Measurements from ENCODE around the gene MAPKAPK3. TPM values are rescaled to one million over a fixed set of nuclear protein-coding genes. Genes with fewer than 3 reads are reported as not detected.

The MAPKAPK3 gene
- total and polyA plus RNA-seq, 5 donors from 2014 or later, result 42.9 to 52.9 (median 48.9) TPM

DNA sequence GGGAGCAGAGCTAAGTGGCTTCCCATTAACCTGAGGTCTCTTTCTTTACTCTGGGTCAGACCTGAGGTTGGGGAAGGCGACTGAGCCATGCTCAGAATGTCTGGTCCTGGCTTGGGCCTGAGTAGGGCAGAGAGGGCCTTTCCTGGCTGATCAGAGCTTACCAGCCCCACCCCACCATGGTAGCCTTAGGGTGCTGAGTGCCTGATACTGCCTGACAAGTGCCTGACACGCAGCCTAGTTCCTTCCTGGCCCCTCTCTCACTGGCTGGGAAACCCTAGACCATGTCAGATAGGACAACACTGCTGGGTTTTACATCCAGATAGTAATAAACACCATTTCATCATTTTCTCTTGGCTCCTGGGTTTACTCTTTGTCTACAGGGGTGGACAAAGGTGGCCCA, 32.0 kb downstream of the MAPKAPK3 start:
- Mint-ChIP-seq H3K27ac (peak overlapping the region; percentile 5 to 68 (median 42)), H3K4me1 (peaks cover 0 to 5% (median 2%) of the 10 kb centered on the region in 4 donors), H3K4me3 (no peak overlapping the region), H3K36me3 (peaks cover 18% of the 10 kb centered on the region), H3K27me3 (no peaks in the 10 kb centered on the region), H3K9me3 (no peaks in the 10 kb centered on the region)
- no peak for DNase-seq
- H3K27me3 ChIP-seq (ENCODE audit: control insufficient read depth, insufficient read depth, low read length), result no peaks in the 10 kb centered on the region
- peaks cover 51% of the 10 kb centered on the region for H3K36me3 ChIP-seq (ENCODE audit: control insufficient read depth, insufficient read depth, low read length)
- no peaks in the 10 kb centered on the region for H3K4me1 ChIP-seq (ENCODE audit: control insufficient read depth, insufficient read depth, low read length, poor library complexity, severe bottlenecking)
- no peak overlapping the region for H3K4me3 ChIP-seq (ENCODE audit: low read depth, low read length)
- ATAC-seq (ENCODE audit: low read depth in 2 of 2), result no peak
- H3K9me3 ChIP-seq (ENCODE audit: control insufficient read depth in 2 of 2, low read length in 2 of 2), result no peaks in the 10 kb centered on the region
- H3K27ac ChIP-seq (ENCODE audit: insufficient read depth, low read length, poor library complexity, severe bottlenecking), result no peak overlapping the region

DNA sequence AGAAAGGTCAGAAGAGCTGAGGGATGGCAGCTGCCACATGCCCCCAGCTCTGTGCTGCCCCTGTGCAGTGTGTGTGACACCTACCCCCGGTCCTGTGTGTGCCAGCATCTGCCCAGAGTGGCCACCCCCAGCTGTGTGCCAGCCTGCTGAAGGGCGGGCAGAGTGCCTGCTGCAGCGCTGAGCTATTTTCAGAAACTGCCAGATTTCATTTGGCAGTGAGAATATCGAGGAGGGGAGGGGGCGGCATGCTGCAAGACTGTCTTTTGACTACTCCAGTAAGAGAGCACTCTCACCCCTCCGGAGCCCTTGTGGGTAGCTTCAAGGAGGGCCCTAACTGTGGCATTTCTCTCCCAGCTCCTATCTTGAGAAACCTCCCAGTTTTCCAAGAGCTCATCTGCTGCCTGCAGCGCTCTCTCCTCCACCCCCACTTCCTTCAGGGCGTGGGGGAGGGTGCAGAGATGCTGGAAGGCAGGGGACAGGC, 32.5 kb downstream of the MAPKAPK3 start:
- peaks cover 0 to 5% (median 2%) of the 10 kb centered on the region in 4 donors for H3K4me1 Mint-ChIP-seq
- peaks cover 15% of the 10 kb centered on the region for H3K36me3 Mint-ChIP-seq
- ATAC-seq (ENCODE audit: low read depth in 2 of 2) (no peak), DNase-seq (no peak)
- peak overlapping the region in 2 of 3 donors; percentile 42 to 68 for H3K27ac Mint-ChIP-seq
- no peaks in the 10 kb centered on the region for H3K9me3 Mint-ChIP-seq
- Histone ChIP-seq H3K9me3 (ENCODE audit: control insufficient read depth in 2 of 2, low read length in 2 of 2) (no peaks in the 10 kb centered on the region), H3K27ac (ENCODE audit: insufficient read depth, low read length, poor library complexity, severe bottlenecking) (no peak overlapping the region), H3K4me1 (ENCODE audit: control insufficient read depth, insufficient read depth, low read length, poor library complexity, severe bottlenecking) (no peaks in the 10 kb centered on the region), H3K27me3 (ENCODE audit: control insufficient read depth, insufficient read depth, low read length) (no peaks in the 10 kb centered on the region), H3K4me3 (ENCODE audit: low read depth, low read length) (no peak overlapping the region), H3K36me3 (ENCODE audit: control insufficient read depth, insufficient read depth, low read length) (peaks cover 45% of the 10 kb centered on the region)
- H3K4me3 Mint-ChIP-seq, result no peak overlapping the region
- no peaks in the 10 kb centered on the region for H3K27me3 Mint-ChIP-seq

DNA sequence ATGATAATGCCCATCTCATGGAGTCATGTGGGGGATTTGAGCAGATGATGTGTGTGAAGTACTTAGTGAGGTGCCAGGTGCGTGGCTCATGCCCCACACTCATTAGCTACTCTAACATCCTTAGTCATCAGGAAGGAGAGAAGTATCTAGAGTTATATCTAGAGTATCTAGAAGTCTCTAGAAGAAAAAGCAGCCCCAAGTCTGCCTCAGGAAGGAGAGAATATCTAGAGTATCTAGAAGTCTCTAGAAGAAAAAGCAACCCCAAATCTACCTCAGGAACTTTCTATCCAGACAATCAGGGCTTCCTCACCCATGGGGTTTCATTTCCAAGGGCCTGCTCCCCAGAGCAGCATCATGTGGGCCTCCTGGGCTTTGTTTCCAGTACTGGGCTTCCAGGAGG, 33.1 kb downstream of the MAPKAPK3 start:
- Histone ChIP-seq H3K4me1 (ENCODE audit: control insufficient read depth, insufficient read depth, low read length, poor library complexity, severe bottlenecking) (no peaks in the 10 kb centered on the region), H3K27me3 (ENCODE audit: control insufficient read depth, insufficient read depth, low read length) (no peaks in the 10 kb centered on the region), H3K4me3 (ENCODE audit: low read depth, low read length) (no peak overlapping the region), H3K27ac (ENCODE audit: insufficient read depth, low read length, poor library complexity, severe bottlenecking) (no peak overlapping the region), H3K36me3 (ENCODE audit: control insufficient read depth, insufficient read depth, low read length) (peaks cover 40% of the 10 kb centered on the region), H3K9me3 (ENCODE audit: control insufficient read depth in 2 of 2, low read length in 2 of 2) (no peaks in the 10 kb centered on the region)
- H3K9me3 Mint-ChIP-seq, result no peaks in the 10 kb centered on the region
- H3K4me1 Mint-ChIP-seq, result peaks cover 0 to 5% (median 3%) of the 10 kb centered on the region in 4 donors
- DNase-seq (no peak), ATAC-seq (ENCODE audit: low read depth in 2 of 2) (no peak)
- H3K4me3 Mint-ChIP-seq, result no peak overlapping the region
- H3K27ac Mint-ChIP-seq, result peak overlapping the region in 2 of 3 donors; percentile 23 to 68
- H3K36me3 Mint-ChIP-seq, result peaks cover 11% of the 10 kb centered on the region
- no peaks in the 10 kb centered on the region for H3K27me3 Mint-ChIP-seq

DNA sequence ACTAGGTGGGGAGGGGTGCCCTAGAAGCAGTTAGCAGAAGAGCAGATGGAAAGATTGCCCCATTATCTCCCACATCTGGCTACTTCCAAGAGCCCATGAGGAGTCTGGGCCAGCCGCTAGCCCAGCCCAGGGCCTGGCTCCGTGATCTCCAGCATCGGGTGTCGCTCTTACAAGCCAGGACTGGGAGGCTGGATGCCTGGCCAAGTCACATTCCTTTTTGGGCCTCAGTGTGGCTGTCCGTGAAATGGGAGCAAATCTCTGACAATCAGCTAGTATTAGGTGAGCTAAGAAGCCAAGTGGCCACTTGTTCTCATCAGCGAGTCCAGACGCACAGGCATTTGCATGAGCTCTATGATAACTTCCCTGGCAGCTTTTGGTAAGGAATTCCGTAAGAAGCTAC, 34.5 kb downstream of the MAPKAPK3 start:
- ATAC-seq (ENCODE audit: low read depth in 2 of 2), result no peak
- no peak overlapping the region for H3K27ac Mint-ChIP-seq

DNA sequence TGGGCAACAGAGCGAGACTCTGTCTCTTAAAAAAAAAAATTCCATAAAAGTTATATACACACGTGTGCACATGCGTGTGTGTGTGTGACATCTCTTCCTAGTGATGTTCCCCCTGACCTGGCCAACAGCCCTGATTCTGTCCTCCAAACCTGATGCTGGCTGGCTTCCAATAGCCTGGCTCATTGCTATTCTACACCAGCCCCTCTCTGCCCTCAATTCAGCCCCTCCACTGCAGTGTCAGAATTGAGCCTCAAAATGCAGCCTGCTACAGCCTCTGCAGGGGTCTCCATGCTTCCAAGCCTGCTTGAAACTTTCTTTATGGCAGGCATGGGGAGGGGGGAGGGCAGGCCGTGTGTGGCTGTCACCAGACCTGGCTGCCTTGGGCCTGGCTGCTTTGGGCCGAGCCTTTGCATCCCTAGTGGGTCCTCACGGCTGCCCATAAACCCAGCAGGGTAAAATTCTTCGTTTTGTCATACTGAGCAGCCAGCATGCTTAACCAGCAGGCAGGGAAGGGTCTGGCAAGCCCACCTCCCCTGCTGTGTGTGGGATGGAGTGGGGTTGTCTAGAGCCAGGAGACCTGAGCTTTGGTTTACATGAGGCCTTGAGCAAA, 35.1 kb downstream of the MAPKAPK3 start:
- Histone ChIP-seq H3K27me3 (ENCODE audit: control insufficient read depth, insufficient read depth, low read length) (no peaks in the 10 kb centered on the region), H3K4me1 (ENCODE audit: control insufficient read depth, insufficient read depth, low read length, poor library complexity, severe bottlenecking) (no peaks in the 10 kb centered on the region), H3K36me3 (ENCODE audit: control insufficient read depth, insufficient read depth, low read length) (peaks cover 21% of the 10 kb centered on the region), H3K9me3 (ENCODE audit: control insufficient read depth in 2 of 2, low read length in 2 of 2) (no peaks in the 10 kb centered on the region), H3K27ac (ENCODE audit: insufficient read depth, low read length, poor library complexity, severe bottlenecking) (no peak overlapping the region), H3K4me3 (ENCODE audit: low read depth, low read length) (no peak overlapping the region)
- peaks cover 0 to 9% (median 4%) of the 10 kb centered on the region in 4 donors for H3K4me1 Mint-ChIP-seq
- no peak overlapping the region for H3K4me3 Mint-ChIP-seq
- H3K27ac Mint-ChIP-seq, result peak overlapping the region in 1 of 3 donors; percentile 32
- ATAC-seq (ENCODE audit: low read depth in 2 of 2), result no peak
- no peak for DNase-seq
- H3K27me3 Mint-ChIP-seq, result no peaks in the 10 kb centered on the region
- peaks cover 5% of the 10 kb centered on the region for H3K36me3 Mint-ChIP-seq
- no peaks in the 10 kb centered on the region for H3K9me3 Mint-ChIP-seq

More for the DNA sequence above, 34.5 kb downstream of the MAPKAPK3 start:
- no peaks in the 10 kb centered on the region for H3K27me3 ChIP-seq (ENCODE audit: control insufficient read depth, insufficient read depth, low read length)
- peaks cover 26% of the 10 kb centered on the region for H3K36me3 ChIP-seq (ENCODE audit: control insufficient read depth, insufficient read depth, low read length)
- H3K4me1 ChIP-seq (ENCODE audit: control insufficient read depth, insufficient read depth, low read length, poor library complexity, severe bottlenecking), result no peaks in the 10 kb centered on the region
- Mint-ChIP-seq H3K27me3 (no peaks in the 10 kb centered on the region), H3K4me1 (peaks cover 0 to 8% (median 3%) of the 10 kb centered on the region in 4 donors), H3K9me3 (no peaks in the 10 kb centered on the region), H3K36me3 (peaks cover 8% of the 10 kb centered on the region), H3K4me3 (no peak overlapping the region)
- no peaks in the 10 kb centered on the region for H3K9me3 ChIP-seq (ENCODE audit: control insufficient read depth in 2 of 2, low read length in 2 of 2)
- no peak for DNase-seq
- no peak overlapping the region for H3K27ac ChIP-seq (ENCODE audit: insufficient read depth, low read length, poor library complexity, severe bottlenecking)
- no peak overlapping the region for H3K4me3 ChIP-seq (ENCODE audit: low read depth, low read length)

DNA sequence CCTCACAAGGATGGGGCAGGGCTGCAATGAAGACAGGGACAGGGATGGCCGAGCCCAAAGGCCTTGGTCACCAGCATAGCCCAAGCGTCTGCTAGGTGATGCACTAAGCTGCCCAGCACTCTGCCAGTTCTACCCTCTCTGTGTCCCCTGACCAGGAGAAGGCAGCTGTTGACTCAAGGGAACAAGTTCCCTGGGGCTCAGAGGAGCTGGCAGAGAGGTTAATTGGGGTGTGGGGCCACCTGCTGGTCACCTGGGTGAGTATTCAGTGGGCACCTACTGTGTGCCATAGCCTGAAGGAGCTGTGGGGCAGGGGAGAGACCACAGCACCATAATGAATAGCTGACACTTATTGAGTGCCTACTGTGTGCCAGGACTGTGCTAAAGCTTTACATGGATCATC, 35.8 kb downstream of the MAPKAPK3 start:
- Histone ChIP-seq H3K27me3 (ENCODE audit: control insufficient read depth, insufficient read depth, low read length) (no peaks in the 10 kb centered on the region), H3K4me1 (ENCODE audit: control insufficient read depth, insufficient read depth, low read length, poor library complexity, severe bottlenecking) (no peaks in the 10 kb centered on the region), H3K36me3 (ENCODE audit: control insufficient read depth, insufficient read depth, low read length) (peaks cover 14% of the 10 kb centered on the region), H3K4me3 (ENCODE audit: low read depth, low read length) (no peak overlapping the region), H3K27ac (ENCODE audit: insufficient read depth, low read length, poor library complexity, severe bottlenecking) (no peak overlapping the region), H3K9me3 (ENCODE audit: control insufficient read depth in 2 of 2, low read length in 2 of 2) (no peaks in the 10 kb centered on the region)
- H3K36me3 Mint-ChIP-seq, result peaks cover under 1% of the 10 kb centered on the region
- H3K27ac Mint-ChIP-seq, result peak overlapping the region in 1 of 3 donors; percentile 32
- H3K4me3 Mint-ChIP-seq, result no peak overlapping the region
- no peaks in the 10 kb centered on the region for H3K27me3 Mint-ChIP-seq
- H3K9me3 Mint-ChIP-seq, result no peaks in the 10 kb centered on the region
- DNase-seq, result peak; percentile 35 to 65 (median 43)
- peaks cover 0 to 9% (median 4%) of the 10 kb centered on the region in 4 donors for H3K4me1 Mint-ChIP-seq
- peak; percentile 44 to 56 for ATAC-seq (ENCODE audit: low read depth in 2 of 2)

DNA sequence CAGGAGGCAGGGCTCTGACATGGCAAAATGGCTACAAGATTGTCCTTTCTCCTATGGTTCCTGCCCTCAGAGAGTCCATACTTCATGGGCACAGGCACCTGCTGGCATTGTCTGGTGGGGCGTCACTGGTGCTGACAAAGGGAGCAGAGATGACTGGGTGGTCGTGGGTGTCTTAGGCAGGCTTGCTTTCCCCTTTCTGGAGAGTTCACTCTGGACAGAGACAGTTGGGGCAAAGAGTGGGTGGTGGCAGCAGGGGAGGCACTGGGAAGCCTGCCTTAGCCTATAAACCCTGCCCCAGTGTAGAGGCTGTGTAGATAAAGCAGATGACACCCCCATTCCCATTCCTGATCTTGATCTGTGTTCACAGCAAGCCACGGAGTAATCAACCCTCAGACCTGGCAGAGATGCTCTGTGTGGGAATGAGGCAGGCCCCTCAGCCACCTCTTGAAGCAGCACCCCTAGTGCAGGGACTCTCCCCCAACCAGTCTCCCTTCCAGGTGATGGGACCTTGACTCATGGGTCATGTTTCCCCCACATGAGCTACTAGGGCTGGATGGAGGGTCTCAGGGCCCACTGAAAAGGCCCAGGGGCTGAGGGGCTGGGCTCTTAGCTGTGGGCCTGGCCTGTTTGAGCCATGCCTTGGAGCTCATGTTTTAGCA, 37.1 kb downstream of the MAPKAPK3 start:
- Histone ChIP-seq H3K36me3 (ENCODE audit: control insufficient read depth, insufficient read depth, low read length) (peaks cover 2% of the 10 kb centered on the region), H3K4me1 (ENCODE audit: control insufficient read depth, insufficient read depth, low read length, poor library complexity, severe bottlenecking) (no peaks in the 10 kb centered on the region), H3K27me3 (ENCODE audit: control insufficient read depth, insufficient read depth, low read length) (no peaks in the 10 kb centered on the region), H3K27ac (ENCODE audit: insufficient read depth, low read length, poor library complexity, severe bottlenecking) (no peak overlapping the region), H3K4me3 (ENCODE audit: low read depth, low read length) (no peak overlapping the region), H3K9me3 (ENCODE audit: control insufficient read depth in 2 of 2, low read length in 2 of 2) (no peaks in the 10 kb centered on the region)
- Mint-ChIP-seq H3K27ac (peak overlapping the region in 2 of 3 donors; percentile 71 to 82), H3K9me3 (no peaks in the 10 kb centered on the region), H3K4me3 (no peak overlapping the region), H3K27me3 (no peaks in the 10 kb centered on the region), H3K36me3 (no peaks in the 10 kb centered on the region), H3K4me1 (peaks cover 0 to 9% (median 3%) of the 10 kb centered on the region in 4 donors)
- no peak for ATAC-seq (ENCODE audit: low read depth in 2 of 2)
- DNase-seq, result no peak
